Skeletal muscle tissue (tissue), 4 donors: ENCODE results near the gene CMKLR1. TPM values are rescaled to one million over a fixed set of nuclear protein-coding genes. Genes with fewer than 3 reads are reported as not detected.

Experiments used
- H3K27ac ChIP-seq: one replicate; pipeline ENCODE4 v1.7.0; 2013; ENCODE audit warnings: mild to moderate bottlenecking, low read depth, low read length, inconsistent platforms
- H3K27me3 ChIP-seq, 3 donors: one replicate each; pipeline ENCODE4 v1.7.0; 2013; ENCODE audit warnings: low read length in 3 of 3; ENCODE audit not compliant: control insufficient read depth in 3 of 3, insufficient read depth in 3 of 3
- H3K36me3 ChIP-seq, 3 donors: one replicate each; pipeline ENCODE4 v1.7.0; 2013; ENCODE audit warnings: low read length in 3 of 3; ENCODE audit not compliant: control insufficient read depth in 3 of 3, insufficient read depth in 3 of 3
- H3K4me1 ChIP-seq, 3 donors: one replicate each; pipeline ENCODE4 v1.7.0; 2013; ENCODE audit warnings: low read length in 3 of 3, mild to moderate bottlenecking in 3 of 3; ENCODE audit not compliant: control insufficient read depth in 3 of 3, insufficient read depth in 3 of 3
- H3K4me3 ChIP-seq, 3 donors: one replicate each; pipeline ENCODE4 v1.7.0; 2013; ENCODE audit warnings: low read length in 3 of 3
- H3K9ac ChIP-seq, 3 donors: one replicate each; pipeline ENCODE4 v1.7.0; 2013; ENCODE audit warnings: low read length in 3 of 3, mild to moderate bottlenecking in 3 of 3, moderate library complexity in 2 of 3, low read depth in 1 of 3
- H3K9me3 ChIP-seq, 3 donors: one replicate each; pipeline ENCODE4 v1.7.0; 2013; ENCODE audit warnings: low read length in 3 of 3; ENCODE audit not compliant: control insufficient read depth in 3 of 3
- total RNA-seq: library from RNA; depleted of rRNA; stranded (reverse); fragments of >200 nt; gene quantifications from one replicate; pipeline ENCODE4 v1.2.3, GENCODE V29; 2014
- donor health status: Osteomylitis.

CMKLR1 gene
- total RNA-seq, 1 donor from 2014 or later: 5.7 TPM

- H3K9ac ChIP-seq: no peak overlapping the region
- no peak overlapping the region for H3K27ac ChIP-seq
- no peak overlapping the region for H3K4me3 ChIP-seq
- no peaks in the 10 kb centered on the region for H3K9me3 ChIP-seq
- peaks cover 44 to 51% (median 49%) of the 10 kb centered on the region in 3 donors for H3K4me1 ChIP-seq
- H3K36me3 ChIP-seq: no peaks in the 10 kb centered on the region
- peaks cover 0 to 8% (median 0%) of the 10 kb centered on the region in 3 donors for H3K27me3 ChIP-seq
These were observed 28.6 kb downstream of the CMKLR1 start for GRCh38 chr12:108310489-108310888.

DNA sequence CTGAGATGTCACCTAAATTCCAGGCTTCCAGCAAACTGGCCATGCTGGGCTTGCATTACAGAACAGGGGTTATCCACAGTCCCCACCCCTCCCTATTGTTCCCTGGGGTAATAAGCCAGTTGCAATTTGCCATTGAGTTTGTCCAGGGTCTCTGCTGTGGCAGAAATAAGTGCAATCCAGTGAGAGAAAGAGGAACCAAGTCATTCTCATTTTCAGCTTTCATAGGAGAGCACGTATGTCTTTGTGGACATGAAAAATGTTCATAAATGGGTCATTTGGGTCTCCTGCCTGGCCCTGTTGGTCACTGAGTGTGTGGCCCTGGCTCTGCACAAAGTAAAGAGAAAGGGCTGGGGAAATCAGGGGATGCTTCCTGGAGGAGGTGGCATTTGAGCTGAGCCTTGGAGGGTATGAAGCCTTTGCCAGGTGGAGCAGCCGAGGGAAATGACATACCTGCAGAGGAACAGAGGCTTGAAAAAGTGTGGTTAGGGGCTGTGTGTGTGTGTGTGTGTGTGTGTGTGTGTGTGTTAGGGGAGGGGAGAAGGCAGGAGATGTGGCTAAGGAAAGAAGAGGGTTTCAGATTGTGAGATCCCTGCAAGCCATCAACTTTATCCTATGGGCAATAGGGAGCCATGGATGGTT is 29.3 kb downstream of the CMKLR1 start:
- Histone ChIP-seq H3K4me3 (no peak overlapping the region), H3K9me3 (no peaks in the 10 kb centered on the region), H3K4me1 (peaks cover 51 to 58% (median 56%) of the 10 kb centered on the region in 3 donors), H3K9ac (no peak overlapping the region), H3K36me3 (no peaks in the 10 kb centered on the region), H3K27me3 (peaks cover 0 to 8% (median 0%) of the 10 kb centered on the region in 3 donors), H3K27ac (no peak overlapping the region)

DNA sequence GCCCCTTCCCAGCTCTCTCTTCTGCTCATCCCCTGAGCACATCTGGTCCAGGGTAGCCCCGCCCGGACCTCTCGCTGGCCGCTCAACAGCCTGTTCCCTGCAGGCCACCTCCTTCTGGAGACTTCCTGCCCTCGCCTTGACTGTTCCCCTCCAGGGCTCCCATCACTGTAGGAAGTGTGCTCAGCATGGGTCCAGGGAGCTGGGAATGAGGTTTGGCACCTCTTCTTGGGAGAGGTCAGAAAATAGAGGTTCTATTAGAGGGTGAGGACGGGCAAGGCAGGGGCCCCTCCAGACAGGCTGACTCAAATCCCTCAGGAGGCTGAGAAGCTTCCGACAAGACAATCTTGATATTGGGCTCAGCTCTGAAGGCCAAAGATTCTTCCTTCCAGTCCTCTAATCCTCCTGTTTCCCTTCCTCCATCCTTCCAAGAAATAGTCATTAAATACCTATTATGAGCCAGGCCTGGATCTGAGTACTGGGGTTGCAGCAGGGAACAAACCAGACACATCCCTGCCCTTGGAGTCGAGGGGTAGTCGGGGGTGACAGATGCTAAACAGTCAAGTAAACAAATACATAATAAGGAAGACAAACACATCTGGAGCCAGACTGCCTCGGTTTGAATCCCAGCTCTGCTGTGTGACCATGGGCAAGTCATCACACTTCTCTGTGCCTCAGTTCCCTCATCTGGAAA is 30.6 kb downstream of the CMKLR1 start:
- H3K9me3 ChIP-seq: no peaks in the 10 kb centered on the region
- peaks cover 60 to 68% (median 62%) of the 10 kb centered on the region in 3 donors for H3K4me1 ChIP-seq
- no peak overlapping the region for H3K9ac ChIP-seq
- H3K27ac ChIP-seq: peak overlapping the region; percentile 39
- H3K27me3 ChIP-seq: peaks cover 0 to 8% (median 0%) of the 10 kb centered on the region in 3 donors
- no peak overlapping the region for H3K4me3 ChIP-seq
- H3K36me3 ChIP-seq: no peaks in the 10 kb centered on the region

GRCh38 chr12:108307006-108307405 is 32.1 kb downstream of the CMKLR1 start:
- Histone ChIP-seq H3K9me3 (no peaks in the 10 kb centered on the region), H3K4me1 (peaks cover 60 to 65% (median 64%) of the 10 kb centered on the region in 3 donors), H3K27me3 (peaks cover 0 to 8% (median 0%) of the 10 kb centered on the region in 3 donors), H3K36me3 (no peaks in the 10 kb centered on the region), H3K27ac (peak overlapping the region; percentile 85), H3K9ac (no peak overlapping the region), H3K4me3 (no peak overlapping the region)

DNA sequence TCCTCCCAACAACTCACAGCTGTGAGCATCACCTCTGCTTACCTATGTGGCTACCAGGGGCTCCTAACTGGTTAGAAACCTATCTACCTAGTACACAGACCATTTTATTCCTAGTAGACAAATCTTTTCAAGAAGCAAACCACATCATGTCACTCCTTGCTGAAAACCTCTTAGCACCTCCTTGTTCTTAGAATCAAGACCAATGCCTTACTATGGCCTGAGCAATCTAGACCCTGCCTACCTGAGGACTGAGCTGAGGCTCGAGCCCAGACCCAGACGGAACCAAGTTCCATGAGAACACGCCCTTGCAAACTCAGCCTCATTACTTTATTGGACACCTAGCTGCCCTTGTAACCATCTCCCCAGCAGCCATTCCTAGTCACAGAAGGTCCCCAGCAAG is 32.6 kb downstream of the CMKLR1 start:
- H3K4me1 ChIP-seq: peaks cover 55 to 64% (median 61%) of the 10 kb centered on the region in 3 donors

GRCh38 chr12:108305991-108306501 is 33.1 kb downstream of the CMKLR1 start:
- H3K27me3 ChIP-seq: peaks cover 0 to 8% (median 0%) of the 10 kb centered on the region in 3 donors
- H3K36me3 ChIP-seq: no peaks in the 10 kb centered on the region
- H3K4me1 ChIP-seq: peaks cover 54 to 64% (median 61%) of the 10 kb centered on the region in 3 donors
- H3K27ac ChIP-seq: peak overlapping the region; percentile 85
- H3K4me3 ChIP-seq: peak overlapping the region; percentile 27 to 49 (median 30)
- peak overlapping the region; percentile 23 to 59 (median 57) for H3K9ac ChIP-seq
- no peaks in the 10 kb centered on the region for H3K9me3 ChIP-seq

More for the DNA sequence above, 32.6 kb downstream of the CMKLR1 start:
- Histone ChIP-seq H3K9me3 (no peaks in the 10 kb centered on the region), H3K36me3 (no peaks in the 10 kb centered on the region), H3K27me3 (peaks cover 0 to 8% (median 0%) of the 10 kb centered on the region in 3 donors), H3K27ac (peak overlapping the region; percentile 85), H3K9ac (no peak overlapping the region), H3K4me3 (no peak overlapping the region)

- Histone ChIP-seq H3K9ac (peak overlapping the region; percentile 23 to 59 (median 57)), H3K4me1 (peaks cover 54 to 64% (median 61%) of the 10 kb centered on the region in 3 donors), H3K27ac (peak overlapping the region; percentile 85), H3K9me3 (no peaks in the 10 kb centered on the region), H3K4me3 (peak overlapping the region; percentile 27 to 49 (median 30)), H3K27me3 (peaks cover 0 to 8% (median 0%) of the 10 kb centered on the region in 3 donors), H3K36me3 (no peaks in the 10 kb centered on the region)
These were observed 33.6 kb downstream of the CMKLR1 start for GRCh38 chr12:108305520-108305919.

DNA sequence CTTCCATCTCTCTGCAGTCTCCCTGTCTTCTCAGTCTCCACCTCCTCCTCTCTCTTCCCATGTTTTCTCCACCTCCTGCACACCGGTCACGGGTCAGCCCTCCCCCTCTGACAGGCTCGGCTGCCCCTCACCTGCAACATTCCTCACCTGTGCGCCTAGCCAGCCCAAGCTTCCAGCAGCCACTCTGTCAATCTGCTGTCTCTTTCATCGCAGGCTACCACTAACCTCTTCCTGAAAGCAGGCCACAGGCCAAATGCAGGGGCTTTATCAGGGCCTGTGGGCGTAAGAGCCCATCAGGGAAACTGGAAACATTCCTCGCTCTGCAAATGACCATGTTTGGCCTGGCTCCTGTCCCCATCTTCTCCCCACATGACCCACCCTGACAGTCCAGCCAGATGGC is 34.5 kb downstream of the CMKLR1 start:
- no peak overlapping the region for H3K4me3 ChIP-seq
- H3K9ac ChIP-seq: peak overlapping the region in 1 of 3 donors; percentile 25
- H3K9me3 ChIP-seq: no peaks in the 10 kb centered on the region
- peak overlapping the region; percentile 85 for H3K27ac ChIP-seq
- peaks cover 0 to 8% (median 0%) of the 10 kb centered on the region in 3 donors for H3K27me3 ChIP-seq
- H3K4me1 ChIP-seq: peaks cover 54 to 65% (median 62%) of the 10 kb centered on the region in 3 donors
- no peaks in the 10 kb centered on the region for H3K36me3 ChIP-seq

GRCh38 chr12:108303703-108304102 is 35.4 kb downstream of the CMKLR1 start:
- Histone ChIP-seq H3K4me3 (peak overlapping the region in 1 of 3 donors; percentile 13), H3K9ac (no peak overlapping the region), H3K36me3 (no peaks in the 10 kb centered on the region), H3K27me3 (peaks cover 0 to 8% (median 0%) of the 10 kb centered on the region in 3 donors), H3K4me1 (peaks cover 54 to 62% (median 57%) of the 10 kb centered on the region in 3 donors), H3K27ac (peak overlapping the region; percentile 85), H3K9me3 (no peaks in the 10 kb centered on the region)
